Natural killer cell treated with Interleukin-12 subunit alpha and Interleukin-12 subunit beta and Interleukin-15 and Interleukin-18, amount 100 ng/mL, for 72 hours (primary cell): Measurements from ENCODE around the gene EMC10. TPM values are rescaled to one million over a fixed set of nuclear protein-coding genes. Genes with fewer than 3 reads are reported as not detected.
"Not testable (repeated sequence)": the region's sequence is repeated elsewhere in the genome, so short reads cannot be mapped to it uniquely, and the experiment has no call there.

ENCODE experiments used
- ATAC-seq, 2 donors: fragments of 150-1000 bp; cut with Tn5 transposase in 1 of 2; sonication (Bioruptor Pico), chemical (Tn5 transposase) in 1 of 2; 2 replicates each; pipeline ENCODE4 v1.10.0; 2021
- DNase-seq: peaks from one replicate; pipeline ENCODE4 v3.0.0; 2022; ENCODE audit warnings: low spot score
- H3K27ac Mint-ChIP-seq, 2 donors: 1 replicate in 1 of 2; 2 replicates in 1 of 2; pipeline ENCODE4 v1.8.0; 2022; ENCODE audit warnings: mixed read lengths in 2 of 2, mild to moderate bottlenecking in 1 of 2, moderate library complexity in 1 of 2
- H3K27me3 Mint-ChIP-seq, 2 donors: 1 replicate in 1 of 2; 2 replicates in 1 of 2; pipeline ENCODE4 v1.8.0; 2022; ENCODE audit warnings: mixed read lengths in 2 of 2
- H3K36me3 Mint-ChIP-seq: one replicate; pipeline ENCODE4 v1.8.0; 2022; ENCODE audit warnings: mixed read lengths
- H3K4me1 Mint-ChIP-seq, 2 donors: 1 replicate in 1 of 2; 2 replicates in 1 of 2; pipeline ENCODE4 v1.8.0; 2022; ENCODE audit warnings: low read depth in 2 of 2, mixed read lengths in 2 of 2, mild to moderate bottlenecking in 1 of 2
- H3K4me3 Mint-ChIP-seq: one replicate; pipeline ENCODE4 v1.8.0; 2022; ENCODE audit warnings: mixed read lengths
- H3K9me3 Mint-ChIP-seq: 2 replicates; pipeline ENCODE4 v1.8.0; 2022; ENCODE audit warnings: mixed read lengths
- total RNA-seq, 2 donors: library from RNA; stranded (reverse); gene quantifications; one replicate each; pipeline ENCODE4 v1.2.3, GENCODE V29; 2022

The EMC10 gene
- total RNA-seq, 2 donors from 2014 or later: 84.1 to 106 TPM

- H3K9me3 Mint-ChIP-seq: no peaks in the 10 kb centered on the region
- H3K4me1 Mint-ChIP-seq: peaks cover 3 to 4% of the 10 kb centered on the region in 2 donors
- no peak overlapping the region for H3K27ac Mint-ChIP-seq
- H3K27me3 Mint-ChIP-seq: peaks cover 19 to 25% of the 10 kb centered on the region in 2 donors
- peak overlapping the region; percentile 25 for H3K4me3 Mint-ChIP-seq
- peak in 1 of 2 donors; percentile 55 for ATAC-seq
- no peaks in the 10 kb centered on the region for H3K36me3 Mint-ChIP-seq
- DNase-seq: no peak
These were observed 16.0 kb upstream of the EMC10 start for GRCh38 chr19:50460161-50460765.

GRCh38 chr19:50461066-50461875 is 15.0 kb upstream of the EMC10 start:
- Mint-ChIP-seq H3K4me3 (no peak overlapping the region), H3K27ac (no peak overlapping the region), H3K9me3 (no peaks in the 10 kb centered on the region)

GRCh38 chr19:50462970-50463369 is 13.3 kb upstream of the EMC10 start:
- H3K9me3 Mint-ChIP-seq: no peaks in the 10 kb centered on the region
- ATAC-seq (no peak), DNase-seq (no peak)
- H3K27me3 Mint-ChIP-seq: peaks cover 0 to 14% of the 10 kb centered on the region in 2 donors
- no peak overlapping the region for H3K27ac Mint-ChIP-seq
- no peak overlapping the region for H3K4me3 Mint-ChIP-seq
- H3K4me1 Mint-ChIP-seq: peaks cover 0 to 3% of the 10 kb centered on the region in 2 donors
- H3K36me3 Mint-ChIP-seq: no peaks in the 10 kb centered on the region

More at GRCh38 chr19:50461066-50461875, 15.0 kb upstream of the EMC10 start:
- Mint-ChIP-seq H3K36me3 (no peaks in the 10 kb centered on the region), H3K4me1 (peaks cover under 1 to 3% of the 10 kb centered on the region in 2 donors), H3K27me3 (peaks cover 9 to 19% of the 10 kb centered on the region in 2 donors)
- DNase-seq (peak; percentile 75), ATAC-seq (peak; percentile 66 to 74)

GRCh38 chr19:50464348-50464747 is 12.0 kb upstream of the EMC10 start:
- peaks cover 0 to 14% of the 10 kb centered on the region in 2 donors for H3K27me3 Mint-ChIP-seq
- no peaks in the 10 kb centered on the region for H3K36me3 Mint-ChIP-seq
- no peak for ATAC-seq
- DNase-seq: no peak
- no peak overlapping the region for H3K4me3 Mint-ChIP-seq
- H3K9me3 Mint-ChIP-seq: no peaks in the 10 kb centered on the region
- peaks cover 0 to 3% of the 10 kb centered on the region in 2 donors for H3K4me1 Mint-ChIP-seq
- H3K27ac Mint-ChIP-seq: no peak overlapping the region

- DNase-seq (no peak), ATAC-seq (no peak)
- no peaks in the 10 kb centered on the region for H3K9me3 Mint-ChIP-seq
- peaks cover 0 to 9% of the 10 kb centered on the region in 2 donors for H3K27me3 Mint-ChIP-seq
- no peak overlapping the region for H3K4me3 Mint-ChIP-seq
- no peak overlapping the region for H3K27ac Mint-ChIP-seq
- H3K36me3 Mint-ChIP-seq: no peaks in the 10 kb centered on the region
- peaks cover 0 to 3% of the 10 kb centered on the region in 2 donors for H3K4me1 Mint-ChIP-seq
These were observed 11.3 kb upstream of the EMC10 start for GRCh38 chr19:50465000-50465399.

GRCh38 chr19:50465986-50466705 is 10.2 kb upstream of the EMC10 start:
- ATAC-seq: no peak
- Mint-ChIP-seq H3K4me1 (peaks cover 0 to 3% of the 10 kb centered on the region in 2 donors), H3K36me3 (no peaks in the 10 kb centered on the region), H3K27me3 (peaks cover 0 to 7% of the 10 kb centered on the region in 2 donors), H3K9me3 (no peaks in the 10 kb centered on the region), H3K27ac (no peak overlapping the region), H3K4me3 (no peak overlapping the region)
- no peak for DNase-seq

- Mint-ChIP-seq H3K36me3 (no peaks in the 10 kb centered on the region), H3K4me3 (no peak overlapping the region)
- no peak for ATAC-seq
These were observed 9.6 kb upstream of the EMC10 start for GRCh38 chr19:50466706-50467039.

GRCh38 chr19:50467566-50467965 is 8.7 kb upstream of the EMC10 start:
- Mint-ChIP-seq H3K9me3 (no peaks in the 10 kb centered on the region), H3K27me3 (peaks cover 0 to 4% of the 10 kb centered on the region in 2 donors), H3K36me3 (no peaks in the 10 kb centered on the region), H3K4me3 (no peak overlapping the region), H3K27ac (no peak overlapping the region), H3K4me1 (no peaks in the 10 kb centered on the region)
- DNase-seq (no peak), ATAC-seq (no peak)

More at GRCh38 chr19:50466706-50467039, 9.6 kb upstream of the EMC10 start:
- Mint-ChIP-seq H3K9me3 (no peaks in the 10 kb centered on the region), H3K27me3 (peaks cover 0 to 4% of the 10 kb centered on the region in 2 donors), H3K27ac (no peak overlapping the region), H3K4me1 (no peaks in the 10 kb centered on the region)
- no peak for DNase-seq

- Mint-ChIP-seq H3K9me3 (no peaks in the 10 kb centered on the region), H3K4me3 (no peak overlapping the region), H3K36me3 (no peaks in the 10 kb centered on the region), H3K4me1 (no peaks in the 10 kb centered on the region), H3K27me3 (peaks cover 0 to 2% of the 10 kb centered on the region in 2 donors), H3K27ac (no peak overlapping the region)
- no peak for DNase-seq
- no peak for ATAC-seq
These were observed 7.5 kb upstream of the EMC10 start for GRCh38 chr19:50468818-50469217.

- H3K27ac Mint-ChIP-seq, H3K27me3 Mint-ChIP-seq, H3K9me3 Mint-ChIP-seq, ATAC-seq, DNase-seq, H3K4me3 Mint-ChIP-seq, H3K36me3 Mint-ChIP-seq: not testable (repeated sequence)
- peaks cover 10 to 22% of the 10 kb centered on the region in 2 donors for H3K4me1 Mint-ChIP-seq
These were observed 3.0 kb upstream of the EMC10 start for GRCh38 chr19:50473336-50473735.

GRCh38 chr19:50475101-50475568 is 1.2 kb upstream of the EMC10 start:
- Mint-ChIP-seq H3K4me3 (peak overlapping the region; percentile 60), H3K4me1 (peaks cover 10 to 22% of the 10 kb centered on the region in 2 donors), H3K27me3 (no peaks in the 10 kb centered on the region), H3K27ac (peak overlapping the region; percentile 80 to 89), H3K9me3 (no peaks in the 10 kb centered on the region), H3K36me3 (peaks cover 6% of the 10 kb centered on the region)
- ATAC-seq (no peak), DNase-seq (no peak)

GRCh38 chr19:50475736-50476223 is 527 bp upstream of the EMC10 start:
- Mint-ChIP-seq H3K4me3 (peak overlapping the region; percentile 94), H3K9me3 (no peaks in the 10 kb centered on the region), H3K27ac (peak overlapping the region; percentile 80 to 89), H3K27me3 (no peaks in the 10 kb centered on the region), H3K36me3 (peaks cover 6% of the 10 kb centered on the region), H3K4me1 (peaks cover 10 to 22% of the 10 kb centered on the region in 2 donors)
- ATAC-seq (no peak), DNase-seq (no peak)

- H3K4me3 Mint-ChIP-seq: peak overlapping the region; percentile 94
- H3K36me3 Mint-ChIP-seq: peaks cover 6% of the 10 kb centered on the region
- peaks cover 10 to 25% of the 10 kb centered on the region in 2 donors for H3K4me1 Mint-ChIP-seq
- ATAC-seq (no peak), DNase-seq (no peak)
- H3K9me3 Mint-ChIP-seq: no peaks in the 10 kb centered on the region
- H3K27me3 Mint-ChIP-seq: no peaks in the 10 kb centered on the region
- H3K27ac Mint-ChIP-seq: peak overlapping the region; percentile 80 to 89
These were observed 566 bp downstream of the EMC10 start for GRCh38 chr19:50476907-50477238.
